Activated T-cell treated with anti-CD3 and anti-CD28 coated beads for 4 hours (primary cell): Measurements from ENCODE around the gene SULT2B1.
A peak's percentile ranks its signal among the peaks of the same experiment; 100 is the strongest.
"Not testable (repeated sequence)": the region's sequence is repeated elsewhere in the genome, so short reads cannot be mapped to it uniquely, and the experiment has no call there.

Experiments
- DNase-seq: peaks from one replicate; pipeline ENCODE4 v3.0.0-alpha.2; 2020

SULT2B1 gene

GRCh38 chr19:48551437-48552302, at the start of gene SULT2B1:
Gene SULT2B1, plus strand, starts transcription at chr19:48552172. Its CDS starts 81 bp downstream, at chr19:48552253.
- DNase-seq: no peak

GRCh38 chr19:48502350-48503018, 49.5 kb upstream of the SULT2B1 start:
- no peak for DNase-seq

- DNase-seq: no peak
Measured at GRCh38 chr19:48506138-48506733, 45.7 kb upstream of the SULT2B1 start.

GRCh38 chr19:48507911-48508439, 44.0 kb upstream of the SULT2B1 start:
- DNase-seq: no peak

- no peak for DNase-seq
Measured at GRCh38 chr19:48508729-48509411, 43.1 kb upstream of the SULT2B1 start.

- DNase-seq: no peak
Measured at GRCh38 chr19:48509467-48510194, 42.3 kb upstream of the SULT2B1 start.

- peak; percentile 73 for DNase-seq
Measured at GRCh38 chr19:48510421-48511268, 41.3 kb upstream of the SULT2B1 start.

- no peak for DNase-seq
Measured at GRCh38 chr19:48511321-48511731, 40.6 kb upstream of the SULT2B1 start.

GRCh38 chr19:48511800-48512503, 40.0 kb upstream of the SULT2B1 start, which contains the start of gene LMTK3:
Gene LMTK3, minus strand, starts transcription at chr19:48511835. Its CDS starts 259 bp downstream, at chr19:48511576.
- peak; percentile 66 for DNase-seq

- no peak for DNase-seq
Measured at GRCh38 chr19:48512504-48513288, 39.3 kb upstream of the SULT2B1 start.

- peak; percentile 63 for DNase-seq
Measured at GRCh38 chr19:48513289-48514122, 38.5 kb upstream of the SULT2B1 start.

- DNase-seq: no peak
Measured at GRCh38 chr19:48514123-48514458, 37.9 kb upstream of the SULT2B1 start.

- no peak for DNase-seq
Measured at GRCh38 chr19:48516536-48516935, 35.4 kb upstream of the SULT2B1 start.

GRCh38 chr19:48518207-48518606, 33.8 kb upstream of the SULT2B1 start:
- DNase-seq: no peak

GRCh38 chr19:48519426-48519825, 32.5 kb upstream of the SULT2B1 start:
- DNase-seq: not testable (repeated sequence)

- DNase-seq: no peak
Measured at GRCh38 chr19:48520134-48520533, 31.8 kb upstream of the SULT2B1 start.

- no peak for DNase-seq
Measured at GRCh38 chr19:48524221-48524620, 27.8 kb upstream of the SULT2B1 start.

GRCh38 chr19:48524732-48525131, 27.2 kb upstream of the SULT2B1 start:
- DNase-seq: no peak

- no peak for DNase-seq
Measured at GRCh38 chr19:48529156-48529555, 22.8 kb upstream of the SULT2B1 start.
